Glutamatergic neuron (in vitro differentiated cells): ENCODE data around the gene SORBS2. TPM values are rescaled to one million over a fixed set of nuclear protein-coding genes. Genes with fewer than 3 reads are reported as not detected.
A peak's percentile ranks its signal among the peaks of the same experiment; 100 is the strongest.

Source experiments
- DNase-seq: peaks from one replicate; pipeline ENCODE4 v3.0.0; 2022
- H3K27ac Mint-ChIP-seq: one replicate; pipeline ENCODE4 v1.8.0; 2020; ENCODE audit warnings: mild to moderate bottlenecking, mixed read lengths, inconsistent platforms; ENCODE audit not compliant: unreplicated experiment
- H3K27me3 Mint-ChIP-seq: one replicate; pipeline ENCODE4 v1.8.0; 2020; ENCODE audit warnings: mild to moderate bottlenecking, moderate library complexity, mixed read lengths, inconsistent platforms; ENCODE audit not compliant: unreplicated experiment
- H3K36me3 Mint-ChIP-seq: one replicate; pipeline ENCODE4 v1.8.0; 2020; ENCODE audit warnings: mild to moderate bottlenecking, mixed read lengths, inconsistent platforms; ENCODE audit not compliant: unreplicated experiment
- H3K4me1 Mint-ChIP-seq: one replicate; pipeline ENCODE4 v1.8.0; 2020; ENCODE audit warnings: mild to moderate bottlenecking, low read depth, mixed read lengths, inconsistent platforms; ENCODE audit not compliant: unreplicated experiment
- H3K4me3 Mint-ChIP-seq: one replicate; pipeline ENCODE4 v1.8.0; 2020; ENCODE audit warnings: mild to moderate bottlenecking, mixed read lengths, inconsistent platforms; ENCODE audit not compliant: unreplicated experiment
- H3K9me3 Mint-ChIP-seq: one replicate; pipeline ENCODE4 v1.8.0; 2020; ENCODE audit warnings: mild to moderate bottlenecking, moderate library complexity, mixed read lengths, inconsistent platforms; ENCODE audit not compliant: unreplicated experiment
- total RNA-seq: library from RNA; stranded (reverse); fragmentation: NEBNext Ultra II Directional; extraction: Animal tissue kit (Norgen Biotek cat#: 25700); gene quantifications from one replicate; pipeline ENCODE4 v1.2.1, GENCODE V29; 2021; ENCODE audit not compliant: unreplicated experiment
- TF ChIP-seq, protein P1 (sequence below): fragments of 200-600 bp; sonication (generic); IDR thresholded peaks from one replicate; pipeline ENCODE4 v1.5.0; 2021; ENCODE audit not compliant: partially characterized antibody, unreplicated experiment

Gene SORBS2
- total RNA-seq, 1 donor from 2014 or later, result 95.5 TPM

GRCh38 chr4:185576962-185577950 lies 234.7 kb downstream of the SORBS2 start:
- DNase-seq, result no peak
- TF ChIP-seq, protein P1, sequence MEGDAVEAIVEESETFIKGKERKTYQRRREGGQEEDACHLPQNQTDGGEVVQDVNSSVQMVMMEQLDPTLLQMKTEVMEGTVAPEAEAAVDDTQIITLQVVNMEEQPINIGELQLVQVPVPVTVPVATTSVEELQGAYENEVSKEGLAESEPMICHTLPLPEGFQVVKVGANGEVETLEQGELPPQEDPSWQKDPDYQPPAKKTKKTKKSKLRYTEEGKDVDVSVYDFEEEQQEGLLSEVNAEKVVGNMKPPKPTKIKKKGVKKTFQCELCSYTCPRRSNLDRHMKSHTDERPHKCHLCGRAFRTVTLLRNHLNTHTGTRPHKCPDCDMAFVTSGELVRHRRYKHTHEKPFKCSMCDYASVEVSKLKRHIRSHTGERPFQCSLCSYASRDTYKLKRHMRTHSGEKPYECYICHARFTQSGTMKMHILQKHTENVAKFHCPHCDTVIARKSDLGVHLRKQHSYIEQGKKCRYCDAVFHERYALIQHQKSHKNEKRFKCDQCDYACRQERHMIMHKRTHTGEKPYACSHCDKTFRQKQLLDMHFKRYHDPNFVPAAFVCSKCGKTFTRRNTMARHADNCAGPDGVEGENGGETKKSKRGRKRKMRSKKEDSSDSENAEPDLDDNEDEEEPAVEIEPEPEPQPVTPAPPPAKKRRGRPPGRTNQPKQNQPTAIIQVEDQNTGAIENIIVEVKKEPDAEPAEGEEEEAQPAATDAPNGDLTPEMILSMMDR, result no peak
- Mint-ChIP-seq H3K27ac (peak overlapping the region; percentile 93), H3K36me3 (no peaks in the 10 kb centered on the region), H3K9me3 (peaks cover 3% of the 10 kb centered on the region), H3K4me3 (peak overlapping the region; percentile 49), H3K4me1 (peaks cover 23% of the 10 kb centered on the region), H3K27me3 (peaks cover 6% of the 10 kb centered on the region)

- Mint-ChIP-seq H3K4me1 (peaks cover 22% of the 10 kb centered on the region), H3K9me3 (peaks cover 3% of the 10 kb centered on the region), H3K27me3 (peaks cover 6% of the 10 kb centered on the region), H3K36me3 (no peaks in the 10 kb centered on the region), H3K27ac (peak overlapping the region; percentile 93), H3K4me3 (peak overlapping the region; percentile 49)
- DNase-seq, result no peak
- TF ChIP-seq, protein P1, result no peak
These were observed 235.6 kb downstream of the SORBS2 start for GRCh38 chr4:185576314-185576961.

DNA sequence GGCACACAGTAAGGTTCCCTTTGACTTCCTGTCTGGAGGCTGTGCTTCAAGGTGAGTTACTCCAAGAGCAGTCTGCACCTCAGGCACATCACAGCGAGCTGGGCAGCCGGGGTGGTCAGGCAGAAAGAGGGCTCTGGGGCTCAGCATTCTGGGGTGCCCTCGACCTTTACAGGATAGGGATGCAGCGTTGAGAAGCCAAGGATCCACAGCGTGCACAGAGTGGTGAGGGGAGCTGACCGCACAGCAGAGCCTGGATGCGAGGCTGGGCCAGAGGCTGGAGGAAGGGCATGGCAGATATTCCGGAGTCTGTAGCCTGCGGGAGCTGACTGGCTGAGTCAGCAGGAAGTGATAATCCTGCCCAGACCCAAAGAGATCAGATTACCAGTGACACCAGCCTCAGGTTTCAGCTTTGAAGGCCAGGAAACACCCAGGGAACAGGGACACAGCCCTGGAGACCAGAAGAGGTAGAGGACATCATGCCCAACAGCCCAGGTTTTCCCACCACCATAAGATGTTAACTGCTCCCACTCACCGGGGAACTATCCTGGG lies 238.3 kb downstream of the SORBS2 start:
- TF ChIP-seq, protein P1, result no peak
- H3K9me3 Mint-ChIP-seq, result peaks cover 3% of the 10 kb centered on the region
- H3K27me3 Mint-ChIP-seq, result peaks cover 7% of the 10 kb centered on the region
- peak overlapping the region; percentile 5 for H3K4me3 Mint-ChIP-seq
- peaks cover 24% of the 10 kb centered on the region for H3K4me1 Mint-ChIP-seq
- DNase-seq, result peak; percentile 30
- no peaks in the 10 kb centered on the region for H3K36me3 Mint-ChIP-seq
- H3K27ac Mint-ChIP-seq, result peak overlapping the region; percentile 77

GRCh38 chr4:185570727-185571126 lies 241.3 kb downstream of the SORBS2 start:
- peaks cover 22% of the 10 kb centered on the region for H3K4me1 Mint-ChIP-seq
- TF ChIP-seq, protein P1, result no peak
- DNase-seq, result no peak
- H3K27me3 Mint-ChIP-seq, result peaks cover 7% of the 10 kb centered on the region
- H3K27ac Mint-ChIP-seq, result no peak overlapping the region
- H3K36me3 Mint-ChIP-seq, result no peaks in the 10 kb centered on the region
- H3K4me3 Mint-ChIP-seq, result no peak overlapping the region
- no peaks in the 10 kb centered on the region for H3K9me3 Mint-ChIP-seq
